ENCODE measurements around the gene CAPN5. TPM values are rescaled to one million over a fixed set of nuclear protein-coding genes. Genes with fewer than 3 reads are reported as not detected.
"Not testable (repeated sequence)": the region's sequence is repeated elsewhere in the genome, so short reads cannot be mapped to it uniquely, and the experiment has no call there.

CAPN5 gene
- total and polyA plus RNA-seq, 10 donors: 0.80 to 9.2 (median 4.6) TPM

GRCh38 chr11:77095551-77096490 is 29.1 kb downstream of the CAPN5 start:
- intact Hi-C loops (cut with DNase I; ENCODE audit: low total_unique reads): no loop called here
- H3K27ac ChIP-seq: no peak overlapping the region
- 87 to 91% (median 90%) methylated on average over 19 to 21 of the region's 21 CpGs for WGBS, 5 donors
- H3K27me3 ChIP-seq (replicated peaks in 1 of 7): no peaks in the 10 kb centered on the region
- peaks cover 0 to 5% (median 1%) of the 10 kb centered on the region in 6 donors for H3K4me1 ChIP-seq
- H3K4me3 ChIP-seq: no peak overlapping the region
- peak; percentile 54 for DNase-seq
- peaks cover 0 to 9% (median 0%) of the 10 kb centered on the region in 6 donors for H3K36me3 ChIP-seq
- H3K9me3 ChIP-seq: no peaks in the 10 kb centered on the region
- no peak for TF ChIP-seq CTCF (IDR thresholded peaks at IDR 0.05 in 8 of 11, conservative IDR thresholded peaks at IDR 0.05 in 3 of 11)
- no peak for TF ChIP-seq POLR2A (IDR thresholded peaks at IDR 0.05)
- TF ChIP-seq POLR2AphosphoS5 (IDR thresholded peaks at IDR 0.05): no peak

GRCh38 chr11:77096591-77097019 is 29.8 kb downstream of the CAPN5 start:
- Histone ChIP-seq H3K27ac (no peak overlapping the region), H3K9me3 (no peaks in the 10 kb centered on the region), H3K27me3 (replicated peaks in 1 of 7) (no peaks in the 10 kb centered on the region), H3K4me3 (no peak overlapping the region), H3K4me1 (no peaks in the 10 kb centered on the region), H3K36me3 (peaks cover 0 to 9% (median 0%) of the 10 kb centered on the region in 6 donors)
- peak; percentile 60 for DNase-seq
- intact Hi-C loops (cut with DNase I; ENCODE audit: low total_unique reads): no loop called here
- TF ChIP-seq POLR2AphosphoS5 (IDR thresholded peaks at IDR 0.05) (no peak), CTCF (IDR thresholded peaks at IDR 0.05 in 8 of 11, conservative IDR thresholded peaks at IDR 0.05 in 3 of 11) (no peak), POLR2A (IDR thresholded peaks at IDR 0.05) (no peak)
- 85 to 96% (median 91%) methylated on average over 7 to 8 of the region's 8 CpGs for WGBS, 5 donors

GRCh38 chr11:77097180-77097579 is 30.4 kb downstream of the CAPN5 start:
- H3K4me1 ChIP-seq; H3K27me3 ChIP-seq (replicated peaks in 1 of 7); intact Hi-C loops (cut with DNase I; ENCODE audit: low total_unique reads): not testable (repeated sequence)

GRCh38 chr11:77100166-77101042 is 33.6 kb downstream of the CAPN5 start:
- intact Hi-C loops (cut with DNase I; ENCODE audit: low total_unique reads): no loop called here
- DNase-seq: peak; percentile 50
- 93 to 96% (median 95%) methylated on average over 14 of the region's 14 CpGs for WGBS, 5 donors

More at GRCh38 chr11:77097180-77097579, 30.4 kb downstream of the CAPN5 start:
- not testable (repeated sequence) for H3K36me3 ChIP-seq, H3K9me3 ChIP-seq, H3K4me3 ChIP-seq, H3K27ac ChIP-seq, DNase-seq
- WGBS, 5 donors: 61 to 69% (median 66%) methylated on average over 4 of the region's 4 CpGs

More at GRCh38 chr11:77100166-77101042, 33.6 kb downstream of the CAPN5 start:
- Histone ChIP-seq H3K4me3 (no peak overlapping the region), H3K4me1 (no peaks in the 10 kb centered on the region), H3K36me3 (peaks cover 0 to 8% (median 0%) of the 10 kb centered on the region in 6 donors), H3K27ac (no peak overlapping the region), H3K9me3 (no peaks in the 10 kb centered on the region), H3K27me3 (replicated peaks in 1 of 7) (no peaks in the 10 kb centered on the region)
- TF ChIP-seq CTCF (IDR thresholded peaks at IDR 0.05 in 8 of 11, conservative IDR thresholded peaks at IDR 0.05 in 3 of 11) (no peak), POLR2AphosphoS5 (IDR thresholded peaks at IDR 0.05) (no peak), POLR2A (IDR thresholded peaks at IDR 0.05) (no peak)
